Activated CD8-positive, alpha-beta T cell treated with anti-CD3 and anti-CD28 coated beads for 36 hours (primary cell): ENCODE data around the gene APEX2. TPM values are rescaled to one million over a fixed set of nuclear protein-coding genes. Genes with fewer than 3 reads are reported as not detected.
A peak's percentile ranks its signal among the peaks of the same experiment; 100 is the strongest.

ENCODE experiments used
- ATAC-seq: fragments of 200-7000 bp; cut with Tn5 transposase; one replicate; pipeline ENCODE4 v1.10.0; 2021; ENCODE audit warnings: mild to moderate bottlenecking, moderate library complexity
- CTCF ChIA-PET: fragments of 350-600 bp; sonication (Branson Sonifier 250); formaldehyde crosslinking; loops from one replicate; lab custom pipeline; 2021; ENCODE audit warnings: antibody characterized with exemption; lab: Charles Lee
- POLR2A ChIA-PET: fragments of 350-600 bp; sonication (Branson Sonifier 250); formaldehyde crosslinking; loops from one replicate; lab custom pipeline; 2021; ENCODE audit warnings: antibody characterized with exemption; lab: Charles Lee
- DNase-seq: peaks from one replicate; pipeline ENCODE4 v3.0.0-alpha.2; 2020
- H3K27ac Mint-ChIP-seq: one replicate; pipeline ENCODE4 v1.8.0; 2021; ENCODE audit warnings: mild to moderate bottlenecking, mixed read lengths
- H3K27me3 Mint-ChIP-seq: one replicate; pipeline ENCODE4 v1.8.0; 2021; ENCODE audit warnings: mixed read lengths
- H3K36me3 Mint-ChIP-seq: one replicate; pipeline ENCODE4 v1.8.0; 2021; ENCODE audit warnings: low read depth, mixed read lengths
- H3K4me1 Mint-ChIP-seq: one replicate; pipeline ENCODE4 v1.8.0; 2021; ENCODE audit warnings: low read depth, mixed read lengths
- H3K4me3 Mint-ChIP-seq: one replicate; pipeline ENCODE4 v1.8.0; 2021; ENCODE audit warnings: mild to moderate bottlenecking, moderate library complexity, mixed read lengths
- H3K9me3 Mint-ChIP-seq: one replicate; pipeline ENCODE4 v1.8.0; 2021; ENCODE audit warnings: mixed read lengths
- CTCF ChIP-seq: fragments of 200-600 bp; IDR thresholded peaks from one replicate; pipeline ENCODE4 v1.8.0; 2022; ENCODE audit warnings: antibody characterized with exemption, mild to moderate bottlenecking
- intact Hi-C: fragments of 100-400 bp; cut with micrococcal nuclease; formaldehyde crosslinking; loops from one replicate; pipeline ENCODE4 v1.10.0; 2022
- total RNA-seq, 2 experiments: library from RNA; stranded (reverse); gene quantifications; one replicate each; pipeline ENCODE4 v1.2.3, GENCODE V29; 2021

APEX2 gene
- total RNA-seq, 2 experiments from 2014 or later: 30.0 to 33.0 TPM

- H3K27ac Mint-ChIP-seq: no peak overlapping the region
- H3K36me3 Mint-ChIP-seq: no peaks in the 10 kb centered on the region
- ChIA-PET CTCF (interaction anchor here (0.9 to 1.4 kb wide), 6 partner anchors 57 to 415 kb away, joined by 3 to 24 read pairs (median 4); partner anchors contain the start of gene APEX2), POLR2A (interaction anchor here (0.8 kb wide), 1 partner anchor 57 kb away, joined by 3 read pairs; the partner anchor contains the start of gene APEX2)
- peaks cover 12% of the 10 kb centered on the region for H3K4me1 Mint-ChIP-seq
- intact Hi-C loops: loop anchor here (5.0 kb wide), 1 partner anchor 165 kb away; no protein-coding TSS in a partner anchor
- no peaks in the 10 kb centered on the region for H3K27me3 Mint-ChIP-seq
- TF ChIP-seq CTCF: no peak
- peak; percentile 72 for ATAC-seq
- DNase-seq: peak; percentile 11
- H3K9me3 Mint-ChIP-seq: no peaks in the 10 kb centered on the region
- peak overlapping the region; percentile 43 for H3K4me3 Mint-ChIP-seq
Observed at GRCh38 chrX:55056820-55057674, 56.9 kb downstream of the APEX2 start.

- ATAC-seq (peak; percentile 79), DNase-seq (peak; percentile 46)
- ChIA-PET CTCF (interaction anchor here (0.9 to 1.4 kb wide), 6 partner anchors 58 to 416 kb away, joined by 3 to 24 read pairs (median 4); partner anchors contain the start of gene APEX2), POLR2A (no interaction called here)
- Mint-ChIP-seq H3K27me3 (no peaks in the 10 kb centered on the region), H3K36me3 (no peaks in the 10 kb centered on the region), H3K27ac (no peak overlapping the region), H3K9me3 (no peaks in the 10 kb centered on the region), H3K4me1 (peaks cover 12% of the 10 kb centered on the region), H3K4me3 (peak overlapping the region; percentile 43)
- TF ChIP-seq CTCF: peak; percentile 77
- intact Hi-C loops: loop anchor here (5.0 kb wide), 1 partner anchor 165 kb away; no protein-coding TSS in a partner anchor
Observed at GRCh38 chrX:55057675-55058249, 57.6 kb downstream of the APEX2 start.

Other genes starting within 250 kb of the APEX2 start
- gene ITIH6, start 202.1 kb upstream of the APEX2 start, total RNA-seq: not detected
- 10 to 100 TPM; 33.9 to 36.0 TPM for gene MAGED2, start 192.6 kb upstream of the APEX2 start, total RNA-seq
- gene TRO, start 79.5 kb upstream of the APEX2 start, total RNA-seq: 1 to 10 TPM; 4.0 to 5.2 TPM
- gene PFKFB1, start 6.2 kb upstream of the APEX2 start, total RNA-seq: under 1 TPM; 0.60 to 0.92 TPM
- gene ALAS2, start 30.6 kb downstream of the APEX2 start, total RNA-seq: not detected
- under 1 TPM in 1 of 2 experiments, not detected in 1; 0.68 TPM for gene PAGE2B, start 74.7 kb downstream of the APEX2 start, total RNA-seq
- not detected for gene PAGE2, start 88.7 kb downstream of the APEX2 start, total RNA-seq
- gene PAGE5, start 220.0 kb downstream of the APEX2 start, total RNA-seq: not detected